HG02759 (cell line): Measurements from ENCODE around the gene ANKRD33B.
"Not testable (repeated sequence)": the region's sequence is repeated elsewhere in the genome, so short reads cannot be mapped to it uniquely, and the experiment has no call there.

Source experiments
- ATAC-seq: cut with Tn5 transposase; IDR thresholded peaks from one replicate; pipeline ENCODE4 v1.9.1; 2021; ENCODE audit warnings: mild to moderate bottlenecking, moderate library complexity; ENCODE audit not compliant: unreplicated experiment

ANKRD33B gene

DNA sequence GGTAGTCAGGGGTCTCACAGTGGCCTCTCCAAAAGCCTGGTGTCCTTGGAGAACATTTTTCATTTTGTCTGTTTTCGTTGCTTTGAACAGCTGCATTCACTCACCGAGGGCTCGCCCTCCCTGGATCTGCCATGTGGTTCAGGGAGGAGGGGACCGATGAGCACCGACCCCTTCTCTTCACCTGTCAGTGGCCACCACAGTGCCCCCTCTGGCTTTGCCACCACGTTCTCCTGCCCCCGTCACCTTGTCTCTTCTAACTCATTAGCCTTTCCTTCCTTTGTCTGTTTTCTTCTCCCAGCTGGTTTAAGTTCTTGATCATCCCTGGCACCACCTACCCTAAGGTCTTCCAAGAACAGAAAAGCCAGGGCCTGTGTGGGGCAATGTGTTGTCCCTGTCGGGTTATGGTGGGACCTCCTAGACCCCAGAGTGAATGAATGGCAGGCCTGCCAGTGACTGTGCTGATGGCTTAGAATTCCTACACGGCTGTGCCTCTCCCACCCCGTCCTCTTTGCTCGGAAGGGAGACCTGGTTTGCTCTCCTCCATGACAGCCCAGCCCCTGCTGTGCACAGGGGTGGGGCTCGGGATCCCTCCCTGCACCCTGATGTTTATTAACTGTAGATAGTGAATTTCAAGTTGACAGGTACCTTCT, 90.0 kb downstream of the ANKRD33B start:
- ATAC-seq: no peak

DNA sequence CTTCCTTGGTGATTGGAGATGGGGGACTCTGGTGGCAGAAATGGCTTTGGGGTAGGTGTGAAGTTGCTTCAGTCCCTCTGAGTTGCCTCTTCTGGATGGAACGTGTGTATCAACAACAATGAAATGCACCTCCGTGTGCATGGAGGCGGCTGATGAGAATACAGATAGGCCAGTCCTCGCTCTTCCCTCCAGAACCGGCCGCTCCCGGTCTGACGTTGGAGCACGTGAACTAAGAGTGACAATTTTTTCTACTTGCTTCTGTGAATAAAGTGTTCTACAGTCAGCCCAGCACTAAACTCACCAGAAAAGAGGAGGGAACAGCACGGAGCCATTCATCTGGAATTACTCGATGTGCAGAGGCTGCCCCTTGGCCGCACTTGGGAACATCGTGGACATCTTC, 90.7 kb downstream of the ANKRD33B start:
- no peak for ATAC-seq

DNA sequence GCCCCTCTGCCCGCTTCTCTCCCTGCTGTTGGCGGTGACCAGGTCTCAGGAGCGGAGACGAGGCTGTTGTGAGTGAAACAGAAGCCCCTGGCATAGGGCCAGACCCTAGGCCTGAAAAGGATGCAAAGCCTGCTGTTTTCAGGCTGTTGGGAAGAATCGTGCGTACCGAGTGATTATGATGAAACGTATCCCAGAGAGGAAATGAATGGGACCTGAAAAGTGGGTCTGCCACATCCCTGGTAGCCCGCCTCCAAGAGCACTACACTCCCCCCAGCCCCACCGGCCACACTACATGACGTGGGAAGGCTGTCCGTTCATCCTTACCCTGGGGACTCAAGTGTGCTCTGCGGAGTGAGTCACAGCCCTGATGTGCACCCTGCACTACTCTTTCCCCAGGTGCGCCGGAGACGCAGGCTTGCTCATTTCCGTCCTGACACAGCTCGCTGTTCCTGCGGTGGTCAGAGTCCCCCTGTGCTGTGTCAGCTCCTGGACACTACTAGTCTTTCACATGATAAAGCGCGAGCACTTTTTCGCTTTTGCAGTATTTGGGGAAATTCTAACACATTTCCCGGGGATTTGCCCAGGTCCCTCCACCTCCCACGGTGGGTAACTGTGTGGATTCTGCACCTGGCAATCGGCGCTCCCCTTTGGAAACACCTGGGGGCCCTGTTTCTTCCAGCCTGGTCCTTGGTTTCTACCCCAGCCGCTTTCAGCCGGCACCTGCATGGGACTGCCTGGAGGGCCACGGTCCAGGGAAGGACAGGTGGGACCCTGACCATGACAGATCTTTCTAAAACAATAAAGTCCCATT, 91.5 kb downstream of the ANKRD33B start:
- ATAC-seq: no peak

DNA sequence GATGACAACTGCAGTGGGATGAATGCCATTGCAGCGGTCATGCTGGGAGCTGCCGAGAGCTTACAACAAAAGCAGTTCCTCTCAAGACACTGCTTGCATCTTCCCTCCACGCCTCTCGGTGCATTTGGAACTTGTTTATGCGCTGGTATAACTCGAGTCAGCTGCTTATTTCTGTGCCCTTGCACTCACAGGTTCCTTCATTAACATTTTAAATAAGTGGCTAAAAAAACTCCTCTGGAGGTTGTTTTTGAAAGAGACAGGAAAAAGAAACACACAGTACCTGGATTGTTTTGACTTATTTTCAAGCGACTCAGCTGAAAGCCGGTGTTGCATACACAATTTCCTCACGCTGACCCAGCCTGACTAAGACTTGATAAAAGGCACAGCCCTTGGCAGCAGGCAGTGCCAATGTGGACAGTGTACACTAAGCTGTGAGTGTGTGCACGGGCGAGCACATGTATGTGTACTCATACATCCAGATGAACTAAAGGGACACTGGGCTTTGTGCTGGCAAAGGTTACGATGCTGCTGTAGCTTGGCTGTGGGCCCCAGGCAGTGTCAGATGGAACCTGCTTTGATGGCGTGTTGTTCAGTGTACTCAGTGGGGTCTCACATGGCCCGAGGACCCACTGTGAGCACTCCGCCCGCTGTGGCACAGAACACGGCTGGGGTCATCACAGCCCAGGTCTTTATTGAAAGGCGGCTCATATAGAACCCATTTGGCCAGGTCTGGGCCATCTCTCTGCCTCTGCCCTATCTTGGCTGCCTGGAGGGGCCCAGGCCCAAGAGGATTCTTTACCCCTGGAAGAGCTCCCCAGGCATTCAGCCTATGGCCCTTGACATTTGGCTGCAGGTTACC, 92.3 kb downstream of the ANKRD33B start:
- no peak for ATAC-seq

DNA sequence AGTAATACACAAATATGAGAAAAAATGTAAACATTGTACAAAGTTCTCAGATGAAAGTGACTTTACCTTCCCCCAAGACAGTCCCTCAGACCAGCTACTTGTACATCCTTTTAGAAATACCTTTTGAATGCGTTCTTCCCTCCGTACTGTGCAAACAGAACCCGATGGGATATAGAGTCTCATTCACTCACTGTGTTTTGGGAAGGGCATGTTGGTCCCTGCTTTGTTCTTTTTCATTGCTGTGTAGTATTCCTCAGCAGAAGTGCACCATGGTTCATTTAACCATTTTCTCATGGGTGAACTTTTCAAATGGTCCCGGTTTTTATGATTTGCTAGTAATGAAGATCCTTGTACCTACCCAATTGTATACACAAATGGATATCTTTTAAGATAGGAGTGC, 94.4 kb downstream of the ANKRD33B start:
- ATAC-seq: no peak

DNA sequence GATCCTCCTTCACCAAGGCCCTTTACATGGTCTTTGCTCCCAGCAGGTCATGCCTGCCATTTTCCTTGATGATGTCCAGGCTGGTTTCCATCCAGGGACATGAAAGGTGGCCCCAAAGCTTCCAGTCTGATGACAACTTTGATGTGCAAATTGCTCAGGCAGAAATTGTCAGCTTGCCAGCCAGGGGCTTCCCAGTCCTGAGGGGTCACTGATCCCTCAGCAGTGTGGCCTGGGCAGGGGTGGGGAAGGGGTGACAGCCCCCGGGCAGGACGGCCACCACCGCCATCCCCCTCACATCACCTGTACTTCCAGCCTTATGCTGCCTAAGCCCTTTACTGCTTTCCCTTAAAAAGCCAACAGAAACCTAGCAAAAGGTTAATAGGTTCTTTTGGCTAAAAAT, 96.3 kb downstream of the ANKRD33B start:
- ATAC-seq: no peak

DNA sequence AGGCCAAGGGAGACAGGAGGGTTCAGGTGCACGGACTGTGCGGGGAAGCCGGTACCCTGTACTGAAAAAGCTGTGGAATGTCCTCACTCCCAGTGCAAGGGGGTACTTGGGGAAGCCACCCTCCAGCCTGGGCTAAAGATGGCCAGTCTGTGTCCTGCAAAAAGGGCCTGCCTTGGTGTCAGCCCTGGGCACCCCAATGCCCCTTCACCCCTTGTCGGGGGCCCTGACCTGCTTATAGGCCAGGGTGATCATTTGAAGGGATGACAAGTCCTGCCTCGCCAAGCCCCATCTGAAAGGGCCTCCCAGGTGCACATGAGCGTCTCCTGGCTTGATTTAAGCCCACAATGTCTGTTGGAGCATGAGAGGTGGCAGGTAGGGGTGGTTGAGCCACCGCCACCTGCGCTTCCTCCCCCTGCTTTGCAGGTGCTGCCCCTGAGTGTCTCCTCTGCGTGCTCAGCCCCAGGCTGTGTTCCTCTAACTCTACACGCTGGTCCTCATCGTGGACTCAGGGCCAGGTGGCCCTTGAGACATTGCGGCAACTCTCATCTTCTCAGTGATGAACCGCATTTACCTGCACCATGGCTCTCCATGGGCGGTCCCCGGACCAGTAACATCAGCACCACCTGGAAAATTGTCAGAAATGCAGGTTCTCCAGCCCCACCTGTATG, 97.0 kb downstream of the ANKRD33B start:
- no peak for ATAC-seq

DNA sequence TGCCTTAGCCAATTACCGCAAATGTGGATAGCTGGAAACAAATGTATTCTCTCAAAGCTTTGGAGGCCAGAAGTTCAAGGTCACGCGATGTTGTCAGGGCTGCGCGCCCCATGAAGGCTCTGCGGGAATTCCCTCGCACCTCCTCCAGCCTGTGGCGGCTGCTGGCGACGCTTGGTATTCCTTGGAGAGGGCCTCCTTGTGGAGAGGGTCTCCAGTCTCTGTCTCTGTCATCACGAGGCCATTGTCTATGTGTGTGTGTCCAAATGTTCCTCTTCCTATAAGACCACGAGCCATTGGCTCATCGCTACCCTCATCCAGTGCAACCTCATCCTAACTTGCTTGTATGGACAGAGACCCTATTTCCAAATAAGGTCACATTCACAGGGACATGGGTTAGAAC, 97.5 kb downstream of the ANKRD33B start:
- ATAC-seq: no peak

DNA sequence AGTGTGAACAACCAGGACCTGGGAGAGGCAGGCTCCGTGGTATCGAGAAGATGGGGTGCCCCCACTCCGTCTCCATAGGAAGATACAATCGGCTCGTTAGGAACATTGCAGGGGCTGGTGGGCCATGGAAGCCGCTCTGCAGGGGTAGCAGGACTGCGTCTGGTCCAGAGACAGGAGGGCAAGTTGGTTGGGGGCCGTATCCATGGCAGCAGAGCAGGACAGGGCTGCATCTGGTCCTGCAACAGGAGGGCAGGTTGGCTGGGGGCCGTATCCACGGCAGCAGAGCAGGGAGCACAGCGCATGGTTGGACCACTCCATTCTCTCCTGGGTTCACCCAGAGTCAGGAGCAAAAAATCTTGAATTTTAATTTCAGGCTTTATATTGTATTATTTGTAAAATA, 98.2 kb downstream of the ANKRD33B start:
- ATAC-seq: no peak

DNA sequence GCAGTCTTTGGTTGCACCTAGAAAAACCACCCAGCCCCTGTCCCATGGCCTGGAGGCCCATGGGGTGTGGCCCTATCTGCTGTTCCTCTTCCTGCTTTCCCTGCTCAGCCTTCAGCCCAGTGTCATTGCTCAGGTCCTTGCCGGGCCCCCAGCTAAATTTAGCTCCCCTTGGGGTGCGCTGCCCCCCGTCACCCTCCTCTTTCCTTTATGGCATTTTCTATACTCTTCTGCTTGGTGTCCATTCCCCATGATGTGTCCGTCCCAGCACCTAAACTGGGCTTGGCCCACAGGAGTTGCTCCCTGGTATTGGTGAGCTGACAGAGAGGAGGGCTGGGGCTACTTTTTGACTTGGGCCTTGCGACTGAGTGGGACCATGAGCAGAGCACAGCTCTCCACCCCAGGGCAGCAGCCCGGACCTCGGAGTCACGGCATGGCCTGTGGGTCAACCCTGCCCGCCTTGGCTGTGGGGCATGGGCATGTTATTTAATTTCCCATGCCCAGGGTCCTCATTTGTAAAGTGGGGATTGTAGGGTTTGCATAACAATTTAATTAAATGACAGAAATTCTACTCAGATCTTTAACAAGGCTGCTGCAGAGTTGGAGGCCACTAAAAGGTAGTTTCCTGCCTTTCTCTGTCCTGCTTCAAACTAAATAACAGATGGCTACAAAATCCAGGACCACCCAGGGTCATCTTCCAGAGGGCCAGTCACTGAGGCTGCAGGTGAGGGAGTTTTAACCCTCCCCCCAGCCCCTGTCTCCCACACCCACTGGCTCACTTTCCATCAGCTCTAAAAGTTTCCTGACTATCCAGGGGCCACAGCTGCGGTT, 99.0 kb downstream of the ANKRD33B start:
- no peak for ATAC-seq

DNA sequence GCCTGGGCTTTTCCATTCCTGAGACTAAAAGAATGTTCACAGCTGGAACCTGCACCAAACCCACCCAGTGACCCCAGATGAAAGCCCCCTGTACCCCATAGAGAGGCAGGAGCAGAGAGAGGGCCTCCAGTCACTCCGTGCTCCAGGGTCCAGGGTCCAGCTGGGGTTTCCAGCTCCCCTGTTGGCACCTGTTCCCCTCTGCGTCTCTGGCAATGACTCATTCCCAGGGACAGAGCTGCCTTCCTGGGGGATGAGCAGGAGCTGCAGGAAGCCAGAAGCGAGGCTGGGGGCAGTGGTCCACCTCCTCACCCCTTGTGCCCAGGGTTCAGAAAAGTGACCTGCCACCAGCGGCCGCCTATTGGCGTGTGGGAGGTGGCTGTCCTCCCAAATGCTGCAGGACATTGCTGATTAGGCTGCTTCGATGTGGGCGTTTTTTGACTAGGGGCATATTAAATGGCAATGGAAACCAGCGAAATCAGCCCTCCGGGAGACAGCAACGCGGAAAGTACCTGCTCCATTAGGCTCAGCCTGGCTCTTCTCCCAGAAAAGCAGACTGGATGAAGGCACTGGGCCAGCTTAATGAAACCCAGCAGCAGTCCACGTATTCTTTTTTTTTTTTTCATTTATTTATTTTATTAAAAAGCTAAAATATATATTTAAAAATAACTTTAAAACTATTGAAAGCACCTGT, 99.8 kb downstream of the ANKRD33B start:
- no peak for ATAC-seq

DNA sequence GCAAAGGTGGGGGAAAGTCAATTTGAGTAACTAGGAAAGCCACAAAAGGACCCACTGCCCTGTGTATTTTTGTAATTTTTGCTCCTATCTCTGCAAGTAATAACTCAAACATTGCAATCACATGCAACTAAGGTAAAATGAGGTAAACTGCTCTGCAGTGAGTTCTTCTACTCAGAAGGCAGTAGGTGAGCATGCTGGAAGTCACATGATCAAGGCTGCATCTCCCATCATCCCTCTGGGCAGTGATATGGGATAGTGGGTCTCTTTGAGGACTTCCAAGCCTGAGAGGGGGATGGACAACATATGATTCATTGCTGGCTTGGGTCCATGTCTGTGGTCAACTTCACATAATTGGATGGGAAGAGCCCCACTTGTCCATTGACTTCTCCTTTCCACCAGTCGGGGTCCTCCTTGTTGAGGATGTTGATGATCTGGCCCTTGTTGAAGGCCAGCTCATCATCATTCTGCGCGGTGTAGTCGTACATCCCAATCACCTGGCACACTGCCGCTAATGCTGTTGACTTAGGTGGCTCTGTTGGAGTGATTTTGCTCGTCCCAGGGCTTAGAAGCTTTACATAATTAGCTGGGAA, 100.4 kb downstream of the ANKRD33B start:
- ATAC-seq: not testable (repeated sequence)

DNA sequence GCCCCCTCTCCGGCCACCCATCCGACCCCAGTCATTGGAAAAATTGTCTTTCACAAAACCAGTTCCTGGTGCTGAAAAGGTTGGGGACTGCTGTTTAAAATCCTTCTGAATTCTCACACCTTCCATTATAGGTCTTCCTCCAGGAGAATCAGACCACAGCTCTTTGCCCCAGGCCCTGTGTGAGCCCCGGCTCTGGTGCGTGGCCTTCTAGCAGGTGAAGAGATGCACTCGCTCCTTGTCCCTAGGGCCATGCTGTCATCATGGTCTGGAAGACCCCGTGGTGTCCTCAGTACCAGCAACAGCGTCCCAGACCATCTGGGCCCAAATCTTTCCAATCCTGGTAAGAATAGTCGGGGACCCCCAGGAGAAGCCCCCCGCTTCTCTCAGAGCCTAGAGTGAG, 101.9 kb downstream of the ANKRD33B start:
- no peak for ATAC-seq

DNA sequence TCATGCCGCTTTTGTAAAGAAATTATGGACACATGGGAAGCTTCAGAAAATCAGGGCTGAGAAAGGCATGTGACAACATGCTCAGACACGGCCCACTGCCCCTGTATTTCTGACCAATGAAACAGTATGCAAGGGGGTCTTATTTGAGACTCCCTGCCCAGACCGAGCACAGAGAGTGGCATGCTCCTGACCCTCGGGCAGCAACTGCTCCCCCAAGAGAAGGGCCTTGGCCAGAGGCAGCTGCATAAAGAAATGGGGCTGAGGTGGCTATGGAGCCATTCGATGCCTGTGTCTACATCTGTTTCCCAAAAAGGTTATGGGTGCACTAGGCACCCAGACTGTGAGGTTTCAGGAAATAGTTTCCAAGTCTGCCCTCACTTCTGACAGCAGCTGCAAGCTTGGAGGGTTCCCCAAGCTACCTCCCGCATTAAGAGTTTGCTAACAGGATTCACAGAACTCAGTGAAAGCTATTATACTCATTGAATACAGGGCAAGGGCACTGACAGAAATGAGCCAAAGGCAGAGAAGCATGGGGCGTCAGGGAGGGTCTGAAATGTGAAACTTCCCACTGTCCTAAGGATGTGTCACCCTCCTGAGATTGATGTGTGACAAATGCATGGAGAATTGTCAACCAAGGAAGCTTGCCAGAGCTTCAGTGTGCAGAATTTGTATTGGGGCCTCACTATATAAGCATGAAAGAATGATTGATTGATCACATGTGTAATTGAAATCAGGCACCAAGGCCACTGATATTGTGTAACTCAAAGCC, 102.8 kb downstream of the ANKRD33B start:
- no peak for ATAC-seq

DNA sequence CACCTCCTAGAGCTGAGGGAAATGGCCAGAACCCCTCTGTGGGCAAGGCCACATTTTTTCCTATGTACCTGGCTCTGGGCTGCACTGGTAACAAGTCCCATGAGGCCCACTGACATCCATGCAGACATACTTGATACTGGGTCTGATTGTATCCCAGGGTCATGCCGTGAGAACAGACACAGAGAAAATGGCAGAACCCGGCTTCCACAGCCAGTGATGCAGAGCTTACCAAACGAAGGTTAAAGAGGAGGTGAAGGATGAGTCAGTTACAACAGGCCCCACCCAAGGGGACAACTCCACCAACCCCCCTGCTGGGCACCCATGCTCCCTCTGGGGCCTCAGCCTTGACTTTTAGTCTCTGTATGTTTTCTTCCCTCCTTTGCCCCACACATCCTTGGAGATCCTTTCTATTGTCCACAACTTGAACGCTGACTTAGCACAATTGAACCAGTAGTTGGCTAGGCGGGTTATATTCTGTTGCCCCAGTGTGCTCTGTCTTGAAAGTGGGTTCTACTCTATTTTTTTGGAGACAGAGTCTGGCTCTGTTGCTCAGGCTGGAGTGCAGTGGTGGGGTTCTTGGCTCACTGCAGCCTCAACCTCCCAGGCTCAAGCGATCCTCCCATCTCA, 103.7 kb downstream of the ANKRD33B start:
- ATAC-seq: no peak

DNA sequence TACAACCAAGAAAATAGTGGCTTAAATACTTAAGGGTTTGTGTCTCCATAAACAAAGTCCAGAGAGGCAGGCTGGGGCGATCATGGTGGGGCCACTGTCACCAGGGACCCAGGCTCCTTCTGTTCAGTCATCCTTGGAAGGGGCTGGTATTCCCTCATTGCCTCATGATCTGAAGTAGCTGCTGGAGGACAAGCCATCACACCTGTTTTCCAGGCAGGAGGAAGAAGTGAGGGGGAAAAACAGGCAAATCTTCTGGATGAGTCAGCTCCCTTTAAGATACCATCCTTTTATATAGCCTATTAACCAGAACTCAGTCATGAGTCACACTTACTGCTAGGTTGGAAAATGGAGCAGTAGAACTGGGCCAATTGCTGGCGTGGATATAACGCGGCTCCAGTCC, 104.8 kb downstream of the ANKRD33B start:
- no peak for ATAC-seq

DNA sequence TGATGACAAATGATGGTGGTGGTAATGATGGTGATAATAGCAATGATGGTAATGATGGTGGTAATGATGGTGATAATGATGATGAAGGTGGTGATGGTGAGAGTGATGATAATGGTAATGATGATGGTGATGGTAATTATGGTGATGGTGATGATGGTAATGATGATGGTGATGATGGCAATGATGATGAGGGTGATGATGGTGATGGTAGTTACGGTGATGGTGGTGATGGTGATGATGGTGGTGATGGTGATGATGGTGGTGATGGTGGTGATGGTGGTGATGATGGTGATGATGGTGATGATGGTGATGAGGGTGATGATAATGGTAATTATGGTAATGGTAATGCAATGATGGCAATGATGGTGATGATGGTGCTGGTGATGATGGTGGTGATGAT, 106.1 kb downstream of the ANKRD33B start:
- ATAC-seq: no peak
